ENCODE measurements around the gene SLC39A3.

Gene SLC39A3

GRCh38 chr19:2767688-2768087, 27.9 kb upstream of the SLC39A3 start:
- DNase-seq, result no peak

DNA sequence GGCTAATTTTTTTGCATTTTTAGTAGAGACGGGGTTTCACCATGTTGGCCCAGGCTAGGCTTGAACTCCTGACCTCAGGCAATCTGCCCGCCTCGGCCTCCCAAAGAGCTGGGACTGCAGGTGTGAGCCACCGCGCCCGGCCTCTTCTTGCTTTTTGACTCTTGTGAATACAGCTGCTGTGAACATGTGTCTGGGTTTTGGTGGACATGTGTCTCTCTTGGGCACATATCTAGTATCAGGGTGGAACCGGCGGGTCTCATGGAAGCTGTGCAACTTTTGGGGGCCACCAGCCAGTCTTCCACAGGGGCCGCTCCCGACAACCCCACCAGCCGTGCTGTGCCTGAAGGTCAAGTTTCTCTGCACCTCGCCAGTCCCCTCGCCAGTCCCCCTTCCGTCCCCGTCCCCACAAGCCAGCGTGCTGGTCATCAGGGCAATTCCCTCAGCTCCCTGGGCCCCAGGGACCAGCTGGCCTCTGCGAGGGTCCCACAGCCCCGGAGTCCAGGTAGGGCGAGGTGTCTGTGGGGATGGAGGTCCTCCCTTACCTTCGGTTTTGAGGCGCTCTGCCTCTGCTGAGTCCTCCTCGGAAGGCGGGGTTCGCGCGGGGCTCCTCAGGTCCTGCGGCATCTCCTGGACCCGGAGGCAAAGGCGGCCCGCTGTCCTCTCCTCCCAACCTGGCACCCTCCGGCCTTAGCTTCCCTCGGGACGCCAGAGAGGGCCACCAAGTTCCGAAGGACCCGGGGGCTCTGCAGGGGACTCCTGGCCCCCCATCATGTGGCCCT, 27.0 kb upstream of the SLC39A3 start:
- no peak for DNase-seq

- DNase-seq, result no peak
Measured at GRCh38 chr19:2765376-2765775, 25.6 kb upstream of the SLC39A3 start.

DNA sequence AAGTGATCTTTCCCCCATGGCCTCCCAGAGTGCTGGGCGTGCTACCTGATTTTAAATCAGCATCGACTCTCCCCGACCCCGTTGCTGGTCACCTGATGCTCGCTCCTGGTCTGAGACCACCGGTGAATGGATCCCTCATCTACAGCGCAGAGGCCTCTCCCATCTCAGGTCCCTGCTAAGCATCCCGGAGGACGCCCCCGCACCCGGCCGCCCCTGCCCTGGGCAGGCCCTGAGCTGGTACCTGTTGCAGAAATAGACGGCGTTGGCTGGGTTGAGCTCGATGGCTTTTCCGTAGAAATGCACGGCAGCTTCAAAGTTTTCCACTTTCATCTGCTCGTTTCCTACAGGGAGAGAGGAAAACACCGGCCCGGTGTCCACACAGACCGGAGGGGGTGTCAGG, 25.1 kb upstream of the SLC39A3 start:
- no peak for DNase-seq

GRCh38 chr19:2763687-2764086, 23.9 kb upstream of the SLC39A3 start:
- no peak for DNase-seq

- DNase-seq, result no peak
Measured at GRCh38 chr19:2762783-2763496, 23.1 kb upstream of the SLC39A3 start.

- no peak for DNase-seq
Measured at GRCh38 chr19:2761876-2762782, 22.3 kb upstream of the SLC39A3 start.

GRCh38 chr19:2761309-2761677, 21.5 kb upstream of the SLC39A3 start:
- DNase-seq, result no peak

GRCh38 chr19:2759965-2760364, 20.1 kb upstream of the SLC39A3 start:
- DNase-seq, result no peak

DNA sequence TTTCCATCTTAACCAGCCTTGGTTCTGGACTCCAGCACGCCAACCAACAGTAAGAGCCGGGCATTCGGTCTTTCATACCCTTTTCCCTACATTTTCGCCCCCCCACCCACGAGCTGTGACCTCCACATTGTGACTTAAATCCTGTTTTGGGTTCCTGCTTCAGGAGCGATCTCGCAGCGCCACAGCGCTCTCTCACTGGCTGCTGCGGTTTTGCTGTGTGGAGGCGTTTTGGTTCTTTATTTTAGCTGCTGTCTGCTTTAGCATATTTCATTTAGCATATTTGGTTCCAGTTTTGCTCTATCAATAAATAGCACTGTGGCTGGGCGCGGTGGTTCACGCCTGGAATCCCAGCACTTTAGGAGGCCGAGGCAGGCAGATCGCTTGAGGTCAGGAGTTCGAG, 19.5 kb upstream of the SLC39A3 start:
- DNase-seq, result no peak

GRCh38 chr19:2758601-2759313, 18.9 kb upstream of the SLC39A3 start:
- no peak for DNase-seq

DNA sequence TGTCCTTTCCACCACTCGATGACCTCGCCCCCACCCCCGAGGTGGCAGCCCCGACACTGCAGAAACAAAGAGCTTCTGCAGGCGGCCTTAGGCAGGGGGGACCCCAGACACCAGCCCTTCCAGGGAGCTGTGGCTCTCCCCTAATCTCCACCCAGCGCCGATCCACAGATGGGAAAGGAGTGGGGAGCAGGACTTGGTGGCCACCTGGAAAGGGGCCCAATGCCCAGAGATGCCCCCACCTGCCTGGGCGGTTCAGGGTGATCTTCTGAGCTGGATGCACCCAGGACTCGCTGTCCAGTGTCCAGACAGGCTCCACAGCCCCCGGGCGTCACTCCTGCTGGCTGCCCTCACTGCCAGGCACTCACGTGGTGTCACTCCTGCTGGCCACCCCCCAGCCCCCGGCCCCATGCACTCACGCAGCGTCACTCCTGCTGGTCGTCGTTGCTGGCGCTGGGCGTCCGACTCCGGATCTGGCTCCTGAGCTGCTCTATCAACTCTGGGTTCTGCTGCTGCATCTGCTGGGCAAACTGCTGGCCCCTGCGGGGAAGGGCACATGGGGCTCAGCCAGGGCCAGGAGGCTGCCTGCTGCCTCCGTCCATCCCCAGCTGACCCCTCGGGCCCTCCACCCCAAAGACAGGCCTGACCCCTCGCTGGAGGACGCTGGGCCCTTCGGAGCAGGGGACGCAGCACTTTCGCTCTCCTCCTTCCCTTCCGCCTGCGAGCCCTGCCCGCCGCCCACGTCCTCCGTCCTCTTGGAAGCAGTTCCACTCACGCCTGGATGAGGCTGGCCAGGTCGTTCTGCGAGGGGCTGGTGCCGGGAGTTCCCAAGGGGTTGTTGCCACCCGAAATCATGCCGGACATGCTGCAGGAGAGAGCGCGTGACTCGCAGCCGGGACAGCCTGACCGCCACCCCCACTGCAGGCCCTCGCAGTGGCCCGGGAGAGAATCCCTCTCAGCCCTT, 17.4 kb upstream of the SLC39A3 start:
- DNase-seq, result no peak

- no peak for DNase-seq
Measured at GRCh38 chr19:2756477-2756876, 16.7 kb upstream of the SLC39A3 start.

DNA sequence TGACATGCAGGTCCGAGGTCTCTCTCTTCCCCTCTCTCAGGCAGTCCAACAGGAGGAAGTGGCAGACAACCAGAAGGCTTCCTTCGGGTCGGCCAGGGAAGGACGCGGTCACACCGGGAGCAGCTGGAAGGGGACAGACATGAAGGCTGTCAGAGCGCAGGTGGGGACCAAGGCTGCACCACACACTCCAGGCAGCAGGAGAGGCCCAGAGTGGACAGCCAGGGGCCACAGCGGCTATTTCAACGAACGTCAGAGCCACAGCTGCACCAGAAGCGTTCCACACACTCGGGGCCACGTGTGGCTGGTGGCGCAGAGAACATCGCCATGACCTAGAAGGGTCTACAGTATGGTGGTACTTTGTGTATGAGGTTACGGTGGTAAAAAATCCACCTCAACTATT, 16.0 kb upstream of the SLC39A3 start:
- no peak for DNase-seq

GRCh38 chr19:2755448-2755705, 15.6 kb upstream of the SLC39A3 start:
- no peak for DNase-seq

- no peak for DNase-seq
Measured at GRCh38 chr19:2754659-2755447, 15.0 kb upstream of the SLC39A3 start.

GRCh38 chr19:2751438-2751830, 11.6 kb upstream of the SLC39A3 start:
- DNase-seq, result no peak

DNA sequence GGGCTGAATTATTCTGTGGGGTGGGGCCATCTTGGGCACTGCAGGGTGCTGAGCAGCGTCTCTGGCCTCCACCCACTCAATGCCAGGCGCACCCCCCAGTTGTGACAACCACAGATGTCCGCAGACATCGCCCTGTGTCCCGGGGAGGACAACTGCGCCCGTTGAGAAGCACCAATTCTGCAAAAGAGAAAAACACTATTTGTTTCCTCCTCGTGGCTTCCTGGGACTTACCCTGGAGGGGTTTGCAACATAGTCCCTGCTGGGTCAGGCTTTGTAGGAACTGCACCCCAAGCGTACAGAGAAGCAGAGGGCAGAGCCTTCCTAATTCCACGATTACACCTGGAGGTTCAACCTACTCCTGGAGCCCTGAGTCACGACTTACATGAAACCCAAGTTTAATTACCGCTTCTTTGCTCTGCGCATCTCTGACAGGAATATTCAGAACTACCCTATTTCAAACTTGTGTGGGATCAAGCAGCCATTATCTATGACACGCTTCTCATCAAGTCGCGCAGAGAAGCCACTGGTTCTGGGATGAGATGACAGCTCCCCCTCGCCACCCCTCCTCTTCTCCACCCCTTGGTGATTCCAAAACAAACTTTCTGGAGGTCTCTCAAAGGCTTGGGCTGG, 11.1 kb upstream of the SLC39A3 start:
- DNase-seq, result no peak

GRCh38 chr19:2747349-2747748, 7.5 kb upstream of the SLC39A3 start:
- DNase-seq, result no peak

- DNase-seq, result no peak
Measured at GRCh38 chr19:2744113-2744512, 4.3 kb upstream of the SLC39A3 start.

GRCh38 chr19:2743099-2743498, 3.3 kb upstream of the SLC39A3 start:
- no peak for DNase-seq
